ENCODE data around the gene LIMS3. TPM values are rescaled to one million over a fixed set of nuclear protein-coding genes. Genes with fewer than 3 reads are reported as not detected.
"Not testable (repeated sequence)": the region's sequence is repeated elsewhere in the genome, so short reads cannot be mapped to it uniquely, and the experiment has no call there.

LIMS3 gene
- total RNA-seq, 1 donor from 2014 or later, result 10.0 TPM

DNA sequence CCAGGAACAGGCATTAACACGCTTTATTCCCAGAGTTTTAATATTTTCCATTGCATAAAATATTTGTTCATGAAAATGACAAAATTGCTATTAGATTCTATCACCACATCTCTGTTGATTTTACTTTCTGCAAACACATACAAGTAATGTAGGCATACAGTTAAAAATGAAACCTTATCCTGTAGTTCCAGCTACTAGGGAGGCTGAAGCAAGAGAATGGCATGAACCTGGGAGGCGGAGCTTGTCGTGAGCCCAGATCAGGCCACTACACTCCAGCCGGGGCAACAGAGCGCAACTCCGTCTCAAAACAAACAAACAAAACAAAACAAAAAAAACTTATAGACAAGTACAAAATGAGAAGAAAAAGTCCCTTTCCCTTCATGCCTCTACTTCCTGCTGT is 38.0 kb downstream of the LIMS3 start:
- not testable (repeated sequence) for H3K27ac Mint-ChIP-seq (ENCODE audit: unreplicated experiment); H3K27me3 Mint-ChIP-seq (ENCODE audit: unreplicated experiment); DNase-seq (ENCODE audit: low spot score); H3K4me3 Mint-ChIP-seq (ENCODE audit: unreplicated experiment); H3K9me3 Mint-ChIP-seq (ENCODE audit: unreplicated experiment); H3K36me3 Mint-ChIP-seq (ENCODE audit: low read depth, unreplicated experiment); H3K4me1 Mint-ChIP-seq (ENCODE audit: unreplicated experiment)

GRCh38 chr2:109945362-109945761 is 46.9 kb downstream of the LIMS3 start:
- H3K4me3 Mint-ChIP-seq (ENCODE audit: unreplicated experiment); H3K27ac Mint-ChIP-seq (ENCODE audit: unreplicated experiment): not testable (repeated sequence)

DNA sequence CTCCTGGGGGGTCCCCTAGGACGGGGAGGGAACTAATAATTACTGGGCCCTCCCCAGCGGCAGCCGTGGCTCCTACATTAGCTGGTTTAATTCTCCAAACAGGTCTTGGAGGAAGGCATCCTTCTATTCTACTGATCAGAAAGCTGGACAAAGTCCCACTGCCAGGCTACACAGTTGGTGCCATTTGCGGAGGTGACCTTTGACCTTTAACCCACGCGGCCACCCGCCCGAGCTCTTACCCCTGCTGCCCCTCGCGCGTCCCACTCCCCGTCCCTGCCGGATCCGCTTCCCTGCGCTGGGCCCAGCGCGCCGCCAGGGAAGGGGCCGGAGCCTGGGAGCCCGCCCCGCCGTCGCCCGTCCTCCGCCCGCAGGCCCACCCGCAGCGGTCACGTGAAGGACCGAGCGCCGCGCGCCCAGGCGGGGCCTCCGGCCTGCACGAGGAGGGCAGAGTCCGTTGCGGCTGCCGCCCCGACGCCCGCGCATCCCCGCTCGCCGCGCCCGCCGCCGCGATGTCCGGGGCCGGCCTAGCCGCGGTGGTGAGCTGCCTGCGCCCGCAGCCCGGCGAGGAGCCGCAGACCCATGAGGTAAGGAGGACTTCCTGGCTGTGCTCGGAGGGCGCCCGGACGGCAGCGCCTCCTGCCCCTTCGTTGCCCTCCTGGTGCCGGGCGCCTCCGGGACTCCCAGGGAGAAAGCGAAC is 48.9 kb downstream of the LIMS3 start:
- not testable (repeated sequence) for H3K36me3 Mint-ChIP-seq (ENCODE audit: low read depth, unreplicated experiment); H3K9me3 Mint-ChIP-seq (ENCODE audit: unreplicated experiment); H3K4me3 Mint-ChIP-seq (ENCODE audit: unreplicated experiment); H3K27ac Mint-ChIP-seq (ENCODE audit: unreplicated experiment); H3K4me1 Mint-ChIP-seq (ENCODE audit: unreplicated experiment); H3K27me3 Mint-ChIP-seq (ENCODE audit: unreplicated experiment); DNase-seq (ENCODE audit: low spot score)

More at GRCh38 chr2:109945362-109945761, 46.9 kb downstream of the LIMS3 start:
- not testable (repeated sequence) for H3K36me3 Mint-ChIP-seq (ENCODE audit: low read depth, unreplicated experiment); DNase-seq (ENCODE audit: low spot score); H3K9me3 Mint-ChIP-seq (ENCODE audit: unreplicated experiment); H3K27me3 Mint-ChIP-seq (ENCODE audit: unreplicated experiment); H3K4me1 Mint-ChIP-seq (ENCODE audit: unreplicated experiment)

DNA sequence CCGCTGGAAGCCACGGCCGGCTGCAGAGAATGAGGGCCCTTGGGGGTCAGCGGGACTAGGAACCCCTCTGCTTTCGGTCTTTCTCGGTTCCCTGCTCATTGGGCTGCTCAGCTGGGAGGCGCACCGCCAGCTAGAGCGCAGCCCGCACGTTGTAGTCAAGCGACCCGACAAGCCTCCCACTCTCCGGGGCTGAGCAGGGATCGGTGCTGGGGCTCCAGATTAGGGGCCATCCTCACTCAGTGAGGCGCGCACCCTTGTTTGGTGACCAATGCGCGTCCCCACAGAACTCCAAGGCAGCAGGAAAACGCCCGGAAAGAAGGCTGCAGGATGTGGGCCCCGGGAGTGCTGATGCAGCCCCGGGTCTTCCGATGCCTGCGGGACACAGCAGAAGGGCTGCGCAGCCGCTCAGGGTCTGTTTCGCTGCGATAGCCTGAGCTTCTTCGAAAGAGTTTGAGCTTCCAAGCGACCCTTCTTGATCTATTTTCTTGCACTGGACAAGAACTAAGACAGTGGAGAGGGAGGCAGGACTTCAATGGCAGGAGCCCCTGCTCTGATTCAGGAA is 49.6 kb downstream of the LIMS3 start:
- not testable (repeated sequence) for DNase-seq (ENCODE audit: low spot score); H3K4me1 Mint-ChIP-seq (ENCODE audit: unreplicated experiment); H3K4me3 Mint-ChIP-seq (ENCODE audit: unreplicated experiment); H3K9me3 Mint-ChIP-seq (ENCODE audit: unreplicated experiment); H3K27me3 Mint-ChIP-seq (ENCODE audit: unreplicated experiment); H3K27ac Mint-ChIP-seq (ENCODE audit: unreplicated experiment); H3K36me3 Mint-ChIP-seq (ENCODE audit: low read depth, unreplicated experiment)

- H3K9me3 Mint-ChIP-seq (ENCODE audit: unreplicated experiment); DNase-seq (ENCODE audit: low spot score); H3K4me1 Mint-ChIP-seq (ENCODE audit: unreplicated experiment); H3K4me3 Mint-ChIP-seq (ENCODE audit: unreplicated experiment); H3K27ac Mint-ChIP-seq (ENCODE audit: unreplicated experiment); H3K36me3 Mint-ChIP-seq (ENCODE audit: low read depth, unreplicated experiment); H3K27me3 Mint-ChIP-seq (ENCODE audit: unreplicated experiment): not testable (repeated sequence)
These were observed 51.8 kb downstream of the LIMS3 start for GRCh38 chr2:109950146-109950843.

DNA sequence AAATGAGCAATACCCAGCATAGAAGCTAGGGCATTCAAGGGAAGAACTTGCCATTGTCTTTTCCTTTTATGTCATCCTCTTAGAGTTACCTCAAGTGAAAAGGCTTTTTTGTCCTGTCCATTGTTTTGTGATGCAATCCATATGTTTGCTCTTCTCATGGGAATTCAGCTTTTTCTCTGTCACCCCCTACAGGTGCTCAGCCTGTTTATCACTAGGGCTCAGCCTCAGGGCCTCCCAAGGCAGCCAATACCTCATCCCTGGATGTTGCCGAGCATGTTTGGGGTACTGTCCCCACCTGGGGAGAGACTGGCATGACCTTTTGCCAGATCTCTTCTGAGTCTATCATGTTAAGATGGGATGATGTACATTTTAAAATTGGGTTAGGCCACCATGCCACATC is 65.5 kb downstream of the LIMS3 start:
- not testable (repeated sequence) for H3K36me3 Mint-ChIP-seq (ENCODE audit: low read depth, unreplicated experiment); DNase-seq (ENCODE audit: low spot score); H3K4me3 Mint-ChIP-seq (ENCODE audit: unreplicated experiment); H3K4me1 Mint-ChIP-seq (ENCODE audit: unreplicated experiment); H3K27ac Mint-ChIP-seq (ENCODE audit: unreplicated experiment); H3K27me3 Mint-ChIP-seq (ENCODE audit: unreplicated experiment); H3K9me3 Mint-ChIP-seq (ENCODE audit: unreplicated experiment)

GRCh38 chr2:109965482-109965881 is 67.0 kb downstream of the LIMS3 start:
- H3K9me3 Mint-ChIP-seq (ENCODE audit: unreplicated experiment); H3K4me3 Mint-ChIP-seq (ENCODE audit: unreplicated experiment): not testable (repeated sequence)

DNA sequence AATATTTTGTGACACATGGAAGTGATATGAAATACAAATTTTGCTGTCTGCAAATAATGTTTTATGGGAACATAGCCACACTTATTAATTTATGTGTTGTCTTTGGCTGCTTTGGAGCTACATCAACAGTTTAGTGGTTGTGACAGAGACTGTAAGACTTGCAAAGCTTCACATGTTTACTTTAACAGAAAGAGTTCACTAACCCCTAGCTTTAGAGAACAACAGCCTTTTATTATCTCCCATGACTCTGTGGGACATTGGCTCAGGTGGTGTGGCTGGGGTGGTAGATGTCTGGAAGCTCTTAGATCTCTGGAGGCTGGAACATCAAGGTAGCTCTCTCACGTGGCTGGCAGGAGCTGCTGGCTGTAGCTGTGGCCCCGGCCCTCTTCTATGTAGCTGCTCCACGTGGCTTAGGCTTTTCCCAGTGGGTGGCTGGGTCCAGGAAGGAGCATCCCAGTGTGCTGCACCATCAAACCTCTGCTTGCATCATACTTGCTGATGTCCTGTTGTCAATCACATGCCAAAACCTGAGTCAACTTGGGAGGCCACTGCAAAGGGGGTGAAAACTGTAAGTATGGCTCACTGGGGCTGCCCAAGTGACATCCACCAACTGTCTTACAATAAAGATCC is 67.7 kb downstream of the LIMS3 start:
- H3K4me1 Mint-ChIP-seq (ENCODE audit: unreplicated experiment); H3K27me3 Mint-ChIP-seq (ENCODE audit: unreplicated experiment); H3K9me3 Mint-ChIP-seq (ENCODE audit: unreplicated experiment); H3K27ac Mint-ChIP-seq (ENCODE audit: unreplicated experiment); H3K4me3 Mint-ChIP-seq (ENCODE audit: unreplicated experiment); DNase-seq (ENCODE audit: low spot score); H3K36me3 Mint-ChIP-seq (ENCODE audit: low read depth, unreplicated experiment): not testable (repeated sequence)

More at GRCh38 chr2:109965482-109965881, 67.0 kb downstream of the LIMS3 start:
- H3K36me3 Mint-ChIP-seq (ENCODE audit: low read depth, unreplicated experiment); H3K4me1 Mint-ChIP-seq (ENCODE audit: unreplicated experiment); DNase-seq (ENCODE audit: low spot score); H3K27me3 Mint-ChIP-seq (ENCODE audit: unreplicated experiment); H3K27ac Mint-ChIP-seq (ENCODE audit: unreplicated experiment): not testable (repeated sequence)

DNA sequence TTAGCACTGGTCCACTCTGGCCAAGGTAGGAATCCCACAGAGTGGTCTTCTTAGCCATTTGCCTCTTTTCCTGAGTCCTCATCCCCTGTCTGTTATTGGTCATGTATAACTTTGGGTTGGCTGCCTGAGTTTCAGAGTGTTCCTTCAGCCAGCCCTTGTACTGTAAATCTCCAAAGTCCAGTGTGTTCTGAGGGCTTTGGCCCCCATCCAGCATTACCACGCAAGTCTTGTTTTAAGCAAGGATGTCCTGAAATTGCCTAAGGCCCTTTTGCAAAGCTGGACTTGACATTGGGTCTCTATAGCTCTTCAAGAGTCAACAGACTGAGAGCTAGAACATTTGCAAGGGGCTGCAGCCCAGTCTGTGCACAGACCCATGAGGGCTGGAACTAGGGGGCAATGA is 68.4 kb downstream of the LIMS3 start:
- H3K27me3 Mint-ChIP-seq (ENCODE audit: unreplicated experiment); H3K4me1 Mint-ChIP-seq (ENCODE audit: unreplicated experiment); H3K27ac Mint-ChIP-seq (ENCODE audit: unreplicated experiment); H3K36me3 Mint-ChIP-seq (ENCODE audit: low read depth, unreplicated experiment); H3K4me3 Mint-ChIP-seq (ENCODE audit: unreplicated experiment); H3K9me3 Mint-ChIP-seq (ENCODE audit: unreplicated experiment); DNase-seq (ENCODE audit: low spot score): not testable (repeated sequence)

DNA sequence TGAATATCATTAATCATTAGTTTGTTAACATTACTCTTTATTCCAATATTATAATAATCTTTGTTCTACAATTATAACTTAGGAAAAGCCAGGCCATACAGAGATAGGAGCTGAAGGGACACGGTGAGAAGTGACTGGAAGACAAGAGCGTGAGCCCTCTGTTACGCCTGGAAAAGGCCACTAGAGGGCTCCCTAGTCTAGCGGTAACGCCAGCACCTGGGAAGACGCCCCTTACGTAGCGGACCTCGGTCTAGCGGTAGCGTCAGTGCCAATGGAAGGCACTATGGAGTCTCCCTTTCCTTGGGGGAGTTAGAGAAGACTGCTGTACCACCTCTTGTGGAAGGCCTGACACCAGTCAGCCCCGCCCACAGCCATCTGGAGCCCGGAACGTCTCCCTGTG is 71.4 kb downstream of the LIMS3 start:
- not testable (repeated sequence) for H3K4me1 Mint-ChIP-seq (ENCODE audit: unreplicated experiment); H3K36me3 Mint-ChIP-seq (ENCODE audit: low read depth, unreplicated experiment); H3K4me3 Mint-ChIP-seq (ENCODE audit: unreplicated experiment); H3K27me3 Mint-ChIP-seq (ENCODE audit: unreplicated experiment); H3K9me3 Mint-ChIP-seq (ENCODE audit: unreplicated experiment); H3K27ac Mint-ChIP-seq (ENCODE audit: unreplicated experiment); DNase-seq (ENCODE audit: low spot score)

GRCh38 chr2:109971710-109972109 is 73.2 kb downstream of the LIMS3 start:
- not testable (repeated sequence) for H3K9me3 Mint-ChIP-seq (ENCODE audit: unreplicated experiment); H3K27me3 Mint-ChIP-seq (ENCODE audit: unreplicated experiment)

More at GRCh38 chr2:109971710-109972109, 73.2 kb downstream of the LIMS3 start:
- H3K4me3 Mint-ChIP-seq (ENCODE audit: unreplicated experiment); H3K4me1 Mint-ChIP-seq (ENCODE audit: unreplicated experiment); H3K27ac Mint-ChIP-seq (ENCODE audit: unreplicated experiment); H3K36me3 Mint-ChIP-seq (ENCODE audit: low read depth, unreplicated experiment); DNase-seq (ENCODE audit: low spot score): not testable (repeated sequence)

All from endothelial cell (in vitro differentiated cells).